Measurements from ENCODE around the gene HCN2.
A peak's percentile ranks its signal among the peaks of the same experiment; 100 is the strongest.
"Not testable (repeated sequence)": the region's sequence is repeated elsewhere in the genome, so short reads cannot be mapped to it uniquely, and the experiment has no call there.

HCN2 gene

GRCh38 chr19:625257-625656, 35.6 kb downstream of the HCN2 start:
- DNase-seq (ENCODE audit: extremely low read depth, low read depth) = no peak
- no peak for TF ChIP-seq CTCF (IDR thresholded peaks at IDR 0.05; ENCODE audit: low read depth, low read length)

DNA sequence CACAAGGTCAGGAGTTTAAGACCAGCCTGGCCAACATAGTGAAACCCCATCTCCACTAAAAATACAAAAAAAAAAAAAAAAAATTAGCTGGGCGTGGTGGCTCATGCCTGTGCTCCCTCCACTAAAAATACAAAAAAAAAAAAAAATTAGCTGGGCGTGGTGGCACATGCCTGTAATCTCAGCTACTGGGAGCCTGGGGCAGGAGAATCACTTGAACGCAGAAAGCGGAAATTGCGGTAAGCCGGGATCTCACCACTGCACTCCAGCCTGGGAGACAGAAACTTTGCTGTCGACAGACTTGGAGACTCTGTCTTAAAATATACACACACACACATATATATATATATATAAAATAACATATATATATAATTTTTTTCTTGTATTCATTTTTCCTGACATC, 36.9 kb downstream of the HCN2 start:
- not testable (repeated sequence) for DNase-seq (ENCODE audit: extremely low read depth, low read depth)

- TF ChIP-seq CTCF (IDR thresholded peaks at IDR 0.05; ENCODE audit: low read depth, low read length) = peak; percentile 13
- no peak for DNase-seq (ENCODE audit: extremely low read depth, low read depth)
Measured at GRCh38 chr19:628168-628567, 38.5 kb downstream of the HCN2 start.

- not testable (repeated sequence) for DNase-seq (ENCODE audit: extremely low read depth, low read depth)
Measured at GRCh38 chr19:629515-629914, 39.8 kb downstream of the HCN2 start.

DNA sequence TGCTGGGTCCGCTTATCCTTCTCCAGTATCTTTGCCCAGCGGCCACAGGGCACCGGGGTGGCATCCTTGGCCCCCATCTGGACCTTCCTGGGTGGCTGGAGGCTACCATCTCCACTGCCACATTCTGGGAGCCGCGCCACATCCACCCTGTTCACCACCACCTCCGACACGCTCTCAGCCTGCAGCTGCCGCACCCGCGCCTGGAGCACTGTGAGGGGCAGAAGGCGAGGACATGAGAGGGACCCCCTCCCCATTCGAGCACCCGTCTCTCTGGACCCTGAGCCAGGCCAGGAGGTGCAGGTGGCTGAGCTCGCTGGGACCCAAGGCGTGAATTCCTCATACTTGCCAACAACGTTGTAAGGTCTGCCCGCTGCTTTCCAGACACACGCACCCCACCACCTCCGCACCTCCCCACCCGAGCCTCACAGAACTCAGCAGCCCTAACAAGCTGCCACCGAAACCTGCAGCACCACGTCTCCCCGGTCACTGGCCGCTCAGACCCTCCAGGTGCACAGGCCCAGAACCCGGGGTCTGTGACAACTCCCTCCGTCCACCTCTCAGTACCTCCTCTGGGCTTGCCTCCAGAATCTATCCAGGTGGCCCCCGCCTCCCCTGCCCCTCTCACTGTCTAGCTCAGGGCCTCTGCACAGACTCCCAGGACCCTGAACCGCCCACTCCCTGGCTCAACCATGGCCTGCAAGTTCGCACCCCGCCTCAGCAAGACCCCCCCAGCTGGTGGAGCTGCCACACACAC, 40.5 kb downstream of the HCN2 start:
- TF ChIP-seq CTCF (IDR thresholded peaks at IDR 0.05; ENCODE audit: low read depth, low read length) = no peak
- no peak for DNase-seq (ENCODE audit: extremely low read depth, low read depth)

DNA sequence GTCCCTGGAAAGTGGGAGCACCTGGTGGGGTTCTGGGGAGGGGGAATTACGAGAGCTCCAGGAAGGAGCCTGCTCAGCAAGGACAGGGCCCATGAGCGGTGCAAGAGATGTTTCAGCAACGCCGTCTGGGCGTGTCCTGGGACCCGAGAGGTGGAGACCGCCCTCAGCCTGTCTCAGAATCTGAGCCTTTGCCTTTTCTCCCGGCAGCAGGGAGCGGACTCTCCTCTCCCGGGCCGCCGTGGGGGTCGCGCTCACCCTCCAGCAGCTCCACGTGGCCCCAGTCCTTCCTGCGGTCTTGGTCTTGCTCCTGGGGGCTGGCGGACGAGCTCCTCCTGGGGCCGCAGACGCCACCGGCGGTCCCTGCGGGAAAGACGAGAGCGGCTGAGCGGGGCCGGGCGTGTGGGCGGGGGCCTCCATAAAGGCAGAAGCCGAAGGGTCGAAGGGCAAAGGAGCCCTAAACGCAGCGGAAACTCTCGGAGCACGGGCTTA, 42.9 kb downstream of the HCN2 start:
- TF ChIP-seq CTCF (IDR thresholded peaks at IDR 0.05; ENCODE audit: low read depth, low read length) = no peak
- no peak for DNase-seq (ENCODE audit: extremely low read depth, low read depth)

DNA sequence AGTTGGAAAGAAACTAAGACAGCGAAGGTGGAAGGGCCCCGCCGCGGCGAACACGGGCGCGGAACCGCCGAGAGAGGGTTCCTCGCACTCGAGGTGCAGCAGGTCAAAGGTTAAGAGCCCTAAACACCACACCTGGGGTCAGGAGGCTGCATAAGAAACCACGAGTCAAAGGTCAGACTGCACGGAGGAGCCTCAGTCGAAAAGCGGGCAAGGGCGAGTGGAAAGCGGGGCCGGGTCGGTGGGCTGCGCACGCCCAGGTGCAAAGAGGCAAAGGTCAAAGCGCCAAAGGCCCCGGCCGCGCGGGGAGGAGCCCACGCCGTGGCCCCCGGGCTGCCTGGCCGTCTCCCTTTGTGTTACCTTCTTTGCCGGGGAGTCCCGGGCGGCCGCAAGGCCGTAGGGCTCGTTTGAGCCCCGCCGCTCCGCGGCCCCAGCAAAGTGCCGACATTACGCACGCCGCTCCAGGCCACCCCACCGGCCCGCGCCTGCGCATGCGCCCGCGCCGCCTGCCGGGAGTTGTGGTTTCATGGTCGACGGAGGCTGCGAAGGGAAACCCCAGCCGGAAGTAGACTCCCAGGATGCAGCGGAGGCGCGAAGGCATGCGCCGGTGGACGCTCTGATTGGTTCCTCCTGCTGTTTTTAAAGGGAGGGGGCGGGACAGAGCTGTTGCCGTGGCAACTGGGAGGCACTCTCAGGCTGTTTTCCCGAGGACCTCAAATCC, 43.5 kb downstream of the HCN2 start, which contains the start of gene POLRMT:
Gene POLRMT, minus strand, starts transcription at position 470 of the 718 bp plus-strand sequence. Its CDS starts 25 bp downstream, at position 445.
- TF ChIP-seq CTCF (IDR thresholded peaks at IDR 0.05; ENCODE audit: low read depth, low read length) = no peak
- peak; percentile 95 for DNase-seq (ENCODE audit: extremely low read depth, low read depth)

GRCh38 chr19:633786-634639, 44.3 kb downstream of the HCN2 start:
- no peak for TF ChIP-seq CTCF (IDR thresholded peaks at IDR 0.05; ENCODE audit: low read depth, low read length)
- no peak for DNase-seq (ENCODE audit: extremely low read depth, low read depth)

Data from AG09319 (cell line).